Astrocyte (in vitro differentiated cells and primary cell): ENCODE measurements around the gene PRKCD.

Experiments used
- CTCF ChIP-seq: IDR thresholded peaks from 2 replicates; pipeline ENCODE4 v1.5.1; 2011; ENCODE audit warnings: low read depth, mild to moderate bottlenecking, inconsistent platforms, low read length, moderate library complexity; ENCODE audit not compliant: insufficient read depth
- EZH2 ChIP-seq: IDR thresholded peaks from 2 replicates; pipeline ENCODE4 v1.6.1; 2012; ENCODE audit warnings: mild to moderate bottlenecking, low read length, inconsistent platforms; ENCODE audit not compliant: insufficient read depth

GRCh38 chr3:53151870-53152660, 8.9 kb upstream of the PRKCD start:
- TF ChIP-seq CTCF (no peak), EZH2 (no peak)
